GM12892 (cell line): ENCODE results near the gene STAT6.

Experiments
- POLR2A ChIP-seq: IDR thresholded peaks from 2 replicates; pipeline ENCODE4 v1.6.1; 2011; ENCODE audit warnings: low read depth, low read length, control low read depth
- POLR2AphosphoS5 ChIP-seq: IDR thresholded peaks from 2 replicates; pipeline ENCODE4 v1.6.1; 2011; ENCODE audit warnings: low read depth, low read length, control low read depth
- TAF1 ChIP-seq: IDR thresholded peaks from 2 replicates; pipeline ENCODE4 v1.6.1; 2011; ENCODE audit warnings: low read depth, mild to moderate bottlenecking, control low read depth, low read length, borderline replicate concordance

DNA sequence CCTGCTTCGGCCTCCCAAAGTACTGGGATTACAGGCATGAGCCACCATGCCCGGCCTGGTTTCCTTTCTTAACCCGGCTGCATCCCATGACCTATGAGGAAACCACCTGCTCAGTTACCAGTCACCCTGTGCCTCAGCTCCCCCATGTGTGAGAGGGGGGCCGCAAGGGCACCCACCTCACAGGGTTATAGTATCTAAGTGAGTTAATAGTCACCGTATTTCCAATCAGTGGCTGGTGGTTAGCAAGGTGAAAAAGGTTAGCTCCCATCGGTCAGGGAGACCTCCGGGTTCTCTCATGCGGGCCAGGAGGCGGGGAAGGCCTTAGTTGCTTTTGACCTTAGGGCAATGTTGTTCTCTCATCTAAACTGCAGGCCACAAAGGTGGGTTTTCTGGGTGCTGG is 23.8 kb upstream of the STAT6 start:
- TF ChIP-seq POLR2AphosphoS5, result no peak
- TF ChIP-seq POLR2A, result no peak
- TF ChIP-seq TAF1, result no peak
